Gastroesophageal sphincter (tissue), 4 donors: ENCODE results near the gene INTS6L. TPM values are rescaled to one million over a fixed set of nuclear protein-coding genes. Genes with fewer than 3 reads are reported as not detected.
A peak's percentile ranks its signal among the peaks of the same experiment; 100 is the strongest.

Experiments used
- ATAC-seq: fragments of 150-250 bp; one replicate; pipeline ENCODE4 v1.9.1; 2016; ENCODE audit warnings: mild to moderate bottlenecking, moderate library complexity
- H3K27ac ChIP-seq, 4 donors: fragments of 200-600 bp; sonication (generic) in 3 of 4; 1 replicate in 3 of 4; 2 replicates in 1 of 4; pipeline ENCODE4 v1.5.1; 2016 to 2019
- H3K27me3 ChIP-seq: fragments of 200-600 bp; sonication (generic); one replicate; pipeline ENCODE4 v1.5.1; 2019
- H3K36me3 ChIP-seq, 2 donors: fragments of 200-600 bp; sonication (generic); one replicate each; pipeline ENCODE4 v1.5.1; 2019; ENCODE audit warnings: control low read depth in 1 of 2
- H3K4me1 ChIP-seq, 3 donors: fragments of 200-600 bp; sonication (generic); 1 replicate in 2 of 3; 2 replicates in 1 of 3; pipeline ENCODE4 v1.5.1; 2016 to 2019; ENCODE audit warnings: control low read depth in 2 of 3
- H3K4me3 ChIP-seq, 2 donors: fragments of 200-600 bp; sonication (generic); one replicate each; pipeline ENCODE4 v1.5.1; 2019; ENCODE audit warnings: mild to moderate bottlenecking in 1 of 2, moderate library complexity in 1 of 2
- H3K9me3 ChIP-seq, 3 donors: fragments of 200-600 bp; sonication (generic); one replicate each; pipeline ENCODE4 v1.5.1; 2017 to 2019; ENCODE audit warnings: control low read depth in 2 of 3
- EP300 ChIP-seq: sonication (generic); formaldehyde crosslinking; IDR thresholded peaks from one replicate; pipeline ENCODE4 v1.6.1; 2017; ENCODE audit warnings: antibody characterized with exemption, mild to moderate bottlenecking
- POLR2A ChIP-seq, 2 donors: fragments of 450-650 bp; IDR thresholded peaks; one replicate each; pipeline ENCODE4 v1.6.1; 2017; ENCODE audit warnings: antibody characterized with exemption in 2 of 2, mild to moderate bottlenecking in 2 of 2, moderate library complexity in 1 of 2
- POLR2AphosphoS5 ChIP-seq: sonication (generic); formaldehyde crosslinking; IDR thresholded peaks from one replicate; pipeline ENCODE4 v1.6.1; 2017; ENCODE audit warnings: antibody characterized with exemption
- WGBS, 2 donors: methylation state at CpG; one replicate each; pipeline ENCODE4 v1.1.5; 2018; ENCODE audit warnings: low coverage in 1 of 2; 5-methylcytosine and 5-hydroxymethylcytosine counted together
- total RNA-seq, 4 donors: library from RNA; depleted of rRNA; stranded (reverse); fragments of >200 nt; gene quantifications; one replicate each; pipeline ENCODE4 v1.1.0, GENCODE V29; 2016
- TF ChIP-seq, protein P1 (sequence below), 4 experiments: fragments of 200-600 bp in 2 of 4; fragments of 450-650 bp in 2 of 4; sonication (generic) in 1 of 4; IDR thresholded peaks; one replicate each; pipeline ENCODE4 v1.5.1; 2017 to 2019; ENCODE audit warnings: antibody characterized with exemption in 4 of 4, mild to moderate bottlenecking in 2 of 4, moderate library complexity in 2 of 4

The INTS6L gene, protein sequence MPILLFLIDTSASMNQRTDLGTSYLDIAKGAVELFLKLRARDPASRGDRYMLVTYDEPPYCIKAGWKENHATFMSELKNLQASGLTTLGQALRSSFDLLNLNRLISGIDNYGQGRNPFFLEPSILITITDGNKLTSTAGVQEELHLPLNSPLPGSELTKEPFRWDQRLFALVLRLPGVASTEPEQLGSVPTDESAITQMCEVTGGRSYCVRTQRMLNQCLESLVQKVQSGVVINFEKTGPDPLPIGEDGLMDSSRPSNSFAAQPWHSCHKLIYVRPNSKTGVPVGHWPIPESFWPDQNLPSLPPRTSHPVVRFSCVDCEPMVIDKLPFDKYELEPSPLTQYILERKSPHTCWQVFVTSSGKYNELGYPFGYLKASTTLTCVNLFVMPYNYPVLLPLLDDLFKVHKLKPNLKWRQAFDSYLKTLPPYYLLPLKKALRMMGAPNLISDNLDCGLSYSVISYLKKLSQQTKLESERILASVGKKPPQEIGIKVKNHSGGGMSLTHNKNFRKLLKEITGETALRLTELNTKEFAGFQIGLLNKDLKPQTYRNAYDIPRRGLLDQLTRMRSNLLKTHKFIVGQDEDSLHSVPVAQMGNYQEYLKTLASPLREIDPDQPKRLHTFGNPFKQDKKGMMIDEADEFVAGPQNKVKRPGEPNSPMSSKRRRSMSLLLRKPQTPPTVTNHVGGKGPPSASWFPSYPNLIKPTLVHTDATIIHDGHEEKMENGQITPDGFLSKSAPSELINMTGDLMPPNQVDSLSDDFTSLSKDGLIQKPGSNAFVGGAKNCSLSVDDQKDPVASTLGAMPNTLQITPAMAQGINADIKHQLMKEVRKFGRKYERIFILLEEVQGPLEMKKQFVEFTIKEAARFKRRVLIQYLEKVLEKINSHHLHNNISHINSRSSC
- 10 to 100 TPM in 2 of 4 donors, 1 to 10 TPM in 2; 7.6 to 18.4 (median 10.3) TPM for total RNA-seq

DNA sequence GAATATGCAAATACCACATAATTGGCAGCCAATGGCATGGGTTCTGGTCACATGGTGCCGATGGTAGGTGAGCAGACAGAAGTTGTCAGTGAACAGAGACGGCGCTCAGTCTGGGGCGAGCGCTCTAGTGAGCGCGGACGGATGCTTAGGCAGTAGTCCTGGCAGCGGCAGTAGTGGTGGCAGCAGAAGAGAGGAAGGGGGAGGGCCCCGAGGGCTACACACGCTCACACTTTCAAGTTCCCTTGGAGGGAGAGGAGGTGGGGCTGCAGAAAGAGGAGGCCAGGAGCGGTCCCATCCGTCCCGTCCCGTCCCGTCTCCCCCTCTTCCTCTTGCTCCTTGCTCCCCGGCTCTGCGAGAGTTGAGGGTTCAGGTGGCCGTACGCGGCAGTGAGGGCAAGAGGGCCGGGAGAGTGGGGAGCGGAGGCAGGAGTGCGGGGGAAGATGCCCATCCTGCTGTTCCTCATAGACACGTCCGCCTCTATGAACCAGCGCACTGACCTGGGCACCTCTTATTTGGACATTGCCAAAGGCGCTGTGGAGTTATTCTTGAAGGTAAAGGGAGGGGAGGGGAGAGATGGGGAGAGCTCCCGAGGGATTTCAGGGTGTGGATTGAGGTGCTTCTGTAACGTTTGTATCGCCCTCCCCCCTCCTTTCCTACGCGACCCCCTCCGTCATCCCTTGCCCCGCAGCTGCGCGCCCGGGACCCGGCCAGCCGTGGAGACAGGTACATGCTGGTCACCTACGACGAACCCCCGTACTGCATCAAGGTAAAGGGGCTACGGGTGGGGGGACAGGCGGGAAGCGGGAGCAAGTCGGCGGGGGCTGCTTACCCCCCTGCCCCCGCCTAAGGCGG, at the start of gene INTS6L:
Gene INTS6L, plus strand, starts transcription at position 108 of the 852 bp plus-strand sequence. Its CDS starts 333 bp downstream, at position 441.
- Histone ChIP-seq H3K27ac (peak within 1 kb of the TSS; percentile 93 to 98 (median 96)), H3K9me3 (no peaks in the 10 kb centered on the region), H3K27me3 (no peaks in the 10 kb centered on the region), H3K4me1 (peaks cover 0 to 12% (median 0%) of the 10 kb centered on the region in 3 donors), H3K4me3 (peak within 1 kb of the TSS; percentile 74 to 76), H3K36me3 (no peaks in the 10 kb centered on the region)
- 32% methylated on average over 26 of the region's 50 CpGs; no CpG with 5 or more reads in 1 of the 2 donors for WGBS, 2 donors
- peak; percentile 81 to 83 for TF ChIP-seq POLR2A (IDR thresholded peaks at IDR 0.05)
- TF ChIP-seq EP300, result no peak
- TF ChIP-seq, protein P1, sequence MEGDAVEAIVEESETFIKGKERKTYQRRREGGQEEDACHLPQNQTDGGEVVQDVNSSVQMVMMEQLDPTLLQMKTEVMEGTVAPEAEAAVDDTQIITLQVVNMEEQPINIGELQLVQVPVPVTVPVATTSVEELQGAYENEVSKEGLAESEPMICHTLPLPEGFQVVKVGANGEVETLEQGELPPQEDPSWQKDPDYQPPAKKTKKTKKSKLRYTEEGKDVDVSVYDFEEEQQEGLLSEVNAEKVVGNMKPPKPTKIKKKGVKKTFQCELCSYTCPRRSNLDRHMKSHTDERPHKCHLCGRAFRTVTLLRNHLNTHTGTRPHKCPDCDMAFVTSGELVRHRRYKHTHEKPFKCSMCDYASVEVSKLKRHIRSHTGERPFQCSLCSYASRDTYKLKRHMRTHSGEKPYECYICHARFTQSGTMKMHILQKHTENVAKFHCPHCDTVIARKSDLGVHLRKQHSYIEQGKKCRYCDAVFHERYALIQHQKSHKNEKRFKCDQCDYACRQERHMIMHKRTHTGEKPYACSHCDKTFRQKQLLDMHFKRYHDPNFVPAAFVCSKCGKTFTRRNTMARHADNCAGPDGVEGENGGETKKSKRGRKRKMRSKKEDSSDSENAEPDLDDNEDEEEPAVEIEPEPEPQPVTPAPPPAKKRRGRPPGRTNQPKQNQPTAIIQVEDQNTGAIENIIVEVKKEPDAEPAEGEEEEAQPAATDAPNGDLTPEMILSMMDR (IDR thresholded peaks at IDR 0.05), result no peak
- peak; percentile 87 for TF ChIP-seq POLR2AphosphoS5
- peak; percentile 80 for ATAC-seq

DNA sequence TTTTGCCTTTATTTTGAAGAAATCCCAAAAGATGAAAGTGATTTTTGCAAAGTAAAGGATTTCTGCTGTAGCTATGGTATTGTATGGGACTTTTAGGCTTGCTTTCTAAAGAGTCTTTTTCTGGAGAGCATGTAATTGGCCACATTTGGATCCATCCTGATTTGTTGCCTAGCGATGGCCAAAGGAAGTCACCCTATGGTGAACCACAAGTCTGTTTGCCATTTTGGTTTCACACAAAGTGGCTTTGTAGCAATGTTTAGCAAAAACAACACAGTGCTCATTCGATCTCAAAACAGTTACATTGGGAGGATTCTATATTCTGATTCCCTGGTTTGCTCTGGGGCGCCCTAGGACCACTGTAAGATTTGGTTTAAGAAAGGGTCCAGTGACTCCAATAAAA, 44.1 kb upstream of the INTS6L start:
- H3K27me3 ChIP-seq, result no peaks in the 10 kb centered on the region
- 71 to 77% methylated on average over 1 to 3 of the region's 3 CpGs for WGBS, 2 donors
- no peak overlapping the region for H3K4me3 ChIP-seq
- H3K27ac ChIP-seq, result no peak overlapping the region
- TF ChIP-seq, protein P1 (IDR thresholded peaks at IDR 0.05), result no peak
- TF ChIP-seq POLR2A (IDR thresholded peaks at IDR 0.05), result no peak
- no peaks in the 10 kb centered on the region for H3K9me3 ChIP-seq
- H3K4me1 ChIP-seq, result no peaks in the 10 kb centered on the region
- ATAC-seq, result no peak
- no peaks in the 10 kb centered on the region for H3K36me3 ChIP-seq

DNA sequence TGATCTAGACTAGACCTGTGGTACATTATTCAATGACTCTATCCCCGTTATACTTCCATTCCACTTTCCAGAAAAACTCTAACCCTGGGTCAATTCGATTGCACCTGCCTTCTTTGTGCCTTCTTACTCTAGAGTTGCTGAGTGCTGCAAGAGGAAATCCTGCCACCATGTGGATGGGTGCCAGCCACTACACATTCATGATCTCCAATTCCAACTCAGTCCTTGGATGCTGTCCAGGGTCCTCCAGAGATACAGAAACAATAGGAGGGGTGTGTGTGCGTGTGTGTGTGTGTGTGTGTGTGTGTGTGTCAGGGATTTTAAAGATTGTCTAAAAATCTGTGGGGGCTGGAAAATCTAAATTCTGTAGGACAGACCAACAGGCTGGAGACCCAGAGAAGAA, 42.9 kb upstream of the INTS6L start:
- Histone ChIP-seq H3K27ac (no peak overlapping the region), H3K27me3 (no peaks in the 10 kb centered on the region), H3K9me3 (no peaks in the 10 kb centered on the region), H3K4me3 (no peak overlapping the region), H3K4me1 (no peaks in the 10 kb centered on the region), H3K36me3 (no peaks in the 10 kb centered on the region)
- 0 to 21% methylated on average over 2 of the region's 3 CpGs for WGBS, 2 donors
- ATAC-seq, result no peak
- TF ChIP-seq, protein P1 (IDR thresholded peaks at IDR 0.05), result peak in 1 of 4 experiments; percentile 30
- TF ChIP-seq POLR2AphosphoS5, result no peak

DNA sequence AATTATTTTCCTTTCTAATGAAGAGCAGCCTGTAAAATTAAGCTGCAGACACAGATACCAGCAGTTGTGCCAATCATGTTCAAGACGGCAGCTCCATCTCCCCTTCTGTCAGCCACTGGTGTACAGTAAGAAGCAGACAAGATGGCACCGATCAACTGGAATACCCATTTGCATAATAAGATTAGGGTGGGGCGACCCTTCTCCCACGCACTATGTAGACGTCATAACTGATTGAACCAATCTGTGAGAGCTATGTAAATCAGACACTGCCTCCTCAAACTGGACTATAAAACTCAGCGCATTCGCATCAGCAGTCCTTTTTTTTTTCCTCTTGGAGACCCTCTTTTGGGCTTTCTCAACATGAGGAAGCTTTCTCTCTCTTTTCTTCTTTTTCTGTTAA, 40.4 kb upstream of the INTS6L start:
- no peak overlapping the region for H3K4me3 ChIP-seq
- no peaks in the 10 kb centered on the region for H3K4me1 ChIP-seq
- no peaks in the 10 kb centered on the region for H3K36me3 ChIP-seq
- H3K27me3 ChIP-seq, result no peaks in the 10 kb centered on the region
- ATAC-seq, result no peak
- 80 to 83% methylated on average over 5 to 7 of the region's 7 CpGs for WGBS, 2 donors
- H3K9me3 ChIP-seq, result no peaks in the 10 kb centered on the region
- no peak overlapping the region for H3K27ac ChIP-seq
- no peak for TF ChIP-seq POLR2AphosphoS5
- TF ChIP-seq, protein P1 (IDR thresholded peaks at IDR 0.05), result no peak
- no peak for TF ChIP-seq EP300
- no peak for TF ChIP-seq POLR2A (IDR thresholded peaks at IDR 0.05)
